Mesenteric fat pad (tissue), 1 donor: ENCODE results near the gene ANP32A. TPM values are rescaled to one million over a fixed set of nuclear protein-coding genes. Genes with fewer than 3 reads are reported as not detected.
"Not testable (repeated sequence)": the region's sequence is repeated elsewhere in the genome, so short reads cannot be mapped to it uniquely, and the experiment has no call there.

ENCODE experiments used
- DNase-seq: peaks from one replicate; pipeline ENCODE4 v3.0.0-alpha.2; 2020; ENCODE audit warnings: low spot score
- total RNA-seq: library from RNA; stranded (reverse); fragmentation: NEBNext Ultra II Directional; extraction: Animal tissue kit (Norgen Biotek cat#: 25700); gene quantifications from one replicate; pipeline ENCODE4 v1.2.1, GENCODE V29; 2021
- donor health status: DM: yes; HTN: yes; CAD: no.

Gene ANP32A
- total RNA-seq, 1 donor from 2014 or later: 92.6 TPM

DNA sequence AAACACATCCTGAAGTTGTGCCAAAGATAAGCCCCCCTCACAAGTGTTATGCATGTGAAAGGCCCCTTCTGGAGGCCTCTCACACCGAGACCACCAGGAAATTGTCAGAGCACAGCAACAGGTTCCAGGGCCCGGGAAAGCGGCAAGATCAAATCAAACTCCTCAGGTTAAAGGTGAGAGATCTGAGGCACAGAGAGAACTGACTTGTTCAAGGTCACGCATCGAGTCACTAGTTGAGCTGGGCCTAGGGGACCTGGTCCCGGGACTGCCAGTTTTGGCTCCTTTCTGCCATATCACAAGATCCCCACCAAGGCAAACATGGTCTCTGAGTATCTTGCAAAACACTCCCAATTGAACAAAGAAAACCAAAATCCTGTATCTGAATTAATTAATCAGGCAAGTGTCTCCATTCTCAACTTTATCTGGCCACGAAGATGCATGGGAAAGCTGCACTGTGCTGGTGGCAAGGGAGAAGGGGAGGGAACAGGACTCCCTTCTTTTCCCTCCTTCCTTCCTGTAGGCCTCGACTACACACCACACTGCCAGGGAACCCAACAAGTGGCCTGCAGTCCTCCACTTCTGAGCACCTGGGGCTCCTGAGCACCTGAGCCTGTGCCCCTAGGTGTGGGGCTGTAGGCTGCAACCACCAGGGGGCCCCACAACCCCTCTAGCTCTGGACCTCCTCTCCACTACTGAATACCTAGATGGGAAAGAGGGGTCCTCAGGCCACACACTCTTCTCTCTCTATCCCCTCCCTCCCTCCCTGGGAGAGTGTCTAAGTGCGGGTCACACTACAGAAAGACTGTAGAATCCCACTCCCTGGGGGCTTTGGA is 37.3 kb downstream of the ANP32A start:
- DNase-seq: peak; percentile 86

DNA sequence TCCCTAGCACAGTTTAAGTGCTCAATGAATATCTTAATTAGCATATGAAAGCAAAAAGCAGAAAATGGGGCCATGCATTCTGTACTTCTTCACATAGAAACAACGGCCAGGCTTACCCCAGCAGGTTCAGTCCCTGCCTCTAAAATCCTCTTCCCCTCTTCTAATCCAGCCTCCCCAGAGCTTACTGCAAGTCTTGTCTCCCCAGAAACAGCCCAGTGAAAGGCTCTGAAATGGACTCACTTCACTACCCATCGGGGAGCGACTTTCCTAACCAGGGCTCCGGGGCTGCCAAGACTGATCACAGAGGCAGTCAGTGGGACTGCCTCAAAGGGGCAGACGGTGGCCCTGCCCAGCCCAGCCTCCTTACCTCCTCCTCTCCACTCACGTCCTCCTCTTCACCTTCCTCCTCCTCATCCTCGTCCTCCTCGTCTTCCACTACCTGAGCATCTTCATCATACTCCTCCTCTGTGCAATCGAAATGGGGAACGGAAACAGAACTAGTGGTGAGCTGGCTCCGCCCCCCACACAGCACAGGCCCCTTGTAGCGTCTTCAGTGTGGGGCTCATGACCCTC is 38.0 kb downstream of the ANP32A start:
- peak; percentile 59 for DNase-seq

DNA sequence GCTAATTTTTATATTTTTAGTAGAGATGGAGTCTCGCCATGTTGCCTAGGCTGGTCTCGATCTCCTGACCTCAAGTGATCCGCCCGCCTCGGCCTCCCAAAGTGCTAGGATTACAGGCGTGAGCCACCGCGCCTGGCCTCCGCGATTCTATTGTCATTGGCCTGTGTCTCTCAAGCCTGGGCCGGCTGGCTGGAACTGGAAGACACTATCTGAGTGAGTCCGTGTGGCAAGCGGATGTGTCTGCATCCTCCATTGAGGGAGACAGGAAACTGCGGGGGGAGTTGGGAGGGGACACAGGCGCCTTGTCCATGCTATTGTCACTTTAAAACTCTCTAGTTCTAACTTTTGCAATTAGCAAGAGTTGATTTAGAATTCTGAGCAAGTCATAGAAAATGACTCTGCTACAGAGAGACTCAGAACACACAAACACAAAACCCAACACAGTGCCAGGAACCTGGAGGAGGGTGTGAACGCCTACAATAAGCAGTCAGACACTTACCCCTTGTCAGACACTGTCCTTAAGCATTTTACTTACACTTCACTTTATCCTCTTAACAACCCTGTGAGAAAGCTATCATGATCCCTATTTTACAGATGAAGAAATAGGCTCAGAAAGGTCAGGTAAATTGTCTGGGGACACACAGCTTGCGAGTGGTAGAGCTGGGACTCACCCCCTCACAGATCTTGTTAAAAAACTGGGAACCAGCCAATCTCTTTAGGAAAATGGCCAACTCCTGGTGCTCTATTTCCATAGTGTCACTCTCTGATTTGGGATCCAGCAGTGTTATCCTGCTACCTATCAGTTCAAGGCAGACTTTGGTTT is 38.7 kb downstream of the ANP32A start:
- DNase-seq: peak; percentile 89

DNA sequence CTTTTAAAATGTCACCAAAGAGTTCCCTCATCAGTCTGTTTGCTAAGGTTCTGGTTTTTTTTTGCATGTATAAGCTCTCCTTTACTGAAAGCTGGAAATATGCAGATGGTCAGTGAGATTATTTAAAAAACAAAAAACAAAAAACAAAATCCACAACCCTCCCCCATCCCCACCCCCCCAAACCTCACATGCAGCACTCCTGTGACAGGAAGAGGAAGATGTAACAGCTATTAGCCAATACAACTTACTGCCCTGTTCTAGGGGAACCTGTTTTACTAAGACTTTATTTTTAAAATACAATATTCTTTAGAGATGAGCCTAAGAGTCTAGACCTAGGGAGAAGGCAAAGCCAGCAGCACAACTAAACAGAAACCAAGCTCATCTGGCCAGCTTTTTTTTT is 39.5 kb downstream of the ANP32A start:
- DNase-seq: no peak

DNA sequence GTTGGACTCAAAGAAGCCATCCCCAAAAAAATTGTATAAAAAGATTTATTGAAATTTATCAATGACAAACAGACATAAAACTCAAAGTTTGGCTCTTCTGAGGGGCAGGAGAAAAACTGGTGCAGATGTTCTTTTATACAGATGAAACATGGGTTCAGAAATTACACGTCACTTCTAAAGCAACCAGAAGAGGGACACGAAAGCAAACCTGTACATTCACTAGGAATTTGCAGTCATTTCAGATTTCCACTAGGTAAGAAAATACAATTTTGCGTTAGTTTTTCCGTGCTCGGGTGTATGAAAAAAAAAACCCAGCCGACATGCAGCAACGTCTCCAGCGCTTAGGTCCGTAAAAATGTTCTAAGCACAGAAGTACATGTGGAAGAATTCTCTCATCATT is 41.8 kb downstream of the ANP32A start:
- no peak for DNase-seq

DNA sequence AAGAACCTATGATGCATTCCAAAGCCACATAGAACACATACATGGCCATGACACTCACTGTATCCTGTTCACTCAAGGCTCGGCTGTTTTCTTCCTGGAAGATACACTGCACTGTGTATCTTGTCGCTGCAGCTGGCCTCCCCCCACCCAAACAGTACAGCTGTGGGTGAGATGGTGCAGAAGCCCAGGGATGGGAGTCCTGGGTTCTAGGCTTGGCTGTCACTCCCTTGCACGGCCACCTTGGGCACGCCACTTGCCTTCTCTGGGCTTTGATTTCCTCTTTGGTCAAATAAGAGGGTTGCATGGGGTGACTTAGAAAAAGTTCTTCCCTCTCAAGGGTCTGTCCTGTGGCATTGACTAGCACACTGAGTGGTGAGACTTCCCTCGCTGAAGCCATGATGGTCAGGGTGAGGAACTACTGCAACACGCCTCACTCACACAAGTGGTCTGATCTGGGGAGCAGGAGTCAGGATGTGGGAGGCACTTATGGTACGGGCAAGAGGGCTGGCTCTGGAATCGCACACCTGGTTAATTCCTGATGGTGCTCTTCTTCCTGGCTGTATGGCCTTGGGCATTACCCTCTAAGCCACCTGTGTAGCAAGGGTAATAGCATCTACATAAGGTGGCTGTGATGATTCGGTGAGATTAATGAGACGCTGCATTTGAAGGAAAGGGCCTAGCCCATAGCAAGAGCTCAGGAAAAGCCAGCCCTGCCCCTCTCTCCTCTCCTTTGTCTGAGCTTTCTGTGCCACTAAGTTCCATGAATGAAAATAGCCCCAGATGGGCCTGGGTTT is 44.0 kb downstream of the ANP32A start:
- DNase-seq: no peak

DNA sequence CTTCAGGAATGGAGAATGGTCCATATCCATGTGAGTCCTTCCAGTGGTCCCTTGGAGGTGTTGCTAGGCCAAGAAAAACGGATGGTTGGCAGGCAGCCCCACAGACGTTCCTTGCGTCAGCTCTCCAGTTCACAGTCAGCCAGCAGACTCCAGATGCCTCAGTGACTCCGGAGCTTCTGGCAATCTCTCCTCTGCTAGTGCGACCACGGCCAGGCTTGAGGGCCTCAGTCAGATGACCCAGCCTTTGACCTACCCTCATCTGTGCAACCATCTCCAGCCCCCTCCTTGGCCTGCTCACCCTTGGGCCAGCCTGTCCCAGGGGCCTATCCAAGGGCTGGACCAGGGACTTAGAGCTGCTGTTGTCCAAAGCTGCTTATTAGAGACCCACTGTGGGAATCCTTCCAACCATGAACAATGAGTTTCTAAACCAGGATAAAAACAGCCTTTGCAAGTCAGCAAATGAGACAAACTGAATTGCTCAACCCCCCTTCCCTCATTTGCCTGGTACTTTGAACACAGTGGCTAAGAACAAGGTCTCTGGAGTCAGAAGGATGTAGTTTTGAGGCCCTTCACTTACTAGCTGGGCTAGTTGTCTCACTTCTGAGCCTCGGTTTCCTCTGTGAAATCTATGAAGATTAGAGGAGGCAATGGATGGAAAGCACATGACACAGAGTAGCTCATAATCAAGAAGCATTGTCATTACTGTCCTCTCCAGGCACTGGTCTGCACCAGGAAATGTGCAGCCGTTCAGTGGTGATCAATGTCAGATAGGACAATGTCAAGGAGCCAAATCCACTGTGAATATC is 44.8 kb downstream of the ANP32A start:
- DNase-seq: peak; percentile 90

DNA sequence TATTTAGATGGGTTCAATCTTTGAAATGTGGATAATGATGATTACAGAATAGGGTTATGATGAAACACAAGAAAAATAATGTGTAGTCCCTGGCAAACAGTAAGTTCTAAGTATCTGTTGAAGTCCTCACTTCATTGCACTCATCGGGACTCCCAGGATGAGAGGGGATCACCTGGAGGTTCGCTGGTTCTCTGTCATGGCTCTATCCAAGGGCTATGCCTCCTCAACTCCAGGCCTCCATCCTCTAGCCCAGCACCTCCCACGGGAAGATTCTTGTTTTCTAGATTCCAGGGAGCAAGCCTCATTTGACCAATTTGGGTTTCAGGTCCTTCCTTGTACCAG is 45.5 kb downstream of the ANP32A start:
- DNase-seq: no peak

DNA sequence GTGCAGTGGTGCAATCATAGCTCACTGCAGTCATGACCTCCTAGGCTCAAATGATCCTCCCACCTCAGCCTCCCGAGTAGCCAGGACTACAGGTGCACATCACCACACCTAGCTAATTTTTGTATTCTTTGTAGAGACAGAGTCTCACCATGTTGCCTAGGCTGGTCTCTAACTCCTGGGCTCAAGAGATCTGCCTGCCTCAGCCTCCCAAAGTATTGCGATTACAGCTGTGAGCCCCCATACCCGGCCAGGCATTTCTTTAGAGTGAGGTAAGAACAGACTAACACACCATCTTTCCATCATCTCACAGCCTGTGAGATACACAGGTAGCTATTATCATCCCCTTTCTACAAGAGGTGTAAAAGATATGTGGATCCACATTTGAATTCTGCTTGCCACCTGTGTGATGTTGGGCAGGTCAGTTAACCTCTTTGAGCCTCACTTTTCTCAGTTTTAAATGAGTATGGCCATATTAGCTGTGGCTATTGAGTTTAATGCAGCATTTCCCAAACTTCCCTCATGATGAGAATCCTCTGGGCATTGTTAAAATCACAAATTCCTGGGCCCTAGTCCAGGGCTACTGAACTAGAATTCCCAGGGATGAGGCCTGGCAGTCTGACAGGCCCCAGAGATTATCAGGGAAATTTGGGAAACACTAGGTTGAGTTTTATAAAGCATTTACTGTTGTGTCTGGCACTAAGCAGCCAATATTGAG is 46.0 kb downstream of the ANP32A start:
- DNase-seq: no peak

DNA sequence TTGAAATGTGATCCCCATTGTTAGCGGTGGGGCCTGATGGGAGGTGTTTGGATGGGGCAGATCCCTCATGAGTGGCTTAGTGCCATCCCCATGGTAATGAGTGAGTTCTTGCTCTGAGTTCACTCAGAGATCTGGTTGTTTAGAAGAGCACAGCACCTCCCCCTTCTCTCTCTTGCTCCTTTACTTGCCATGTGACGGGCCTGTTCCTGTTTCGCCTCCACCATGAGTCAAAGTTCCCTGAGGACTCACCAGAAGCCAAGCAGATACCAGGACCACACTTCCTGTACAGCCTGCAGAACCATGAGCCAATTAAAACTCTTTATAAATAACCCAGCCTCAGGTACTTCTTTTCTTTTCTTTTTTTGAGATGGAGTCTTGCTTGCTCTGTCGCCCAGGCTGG is 46.6 kb downstream of the ANP32A start:
- DNase-seq: peak; percentile 33

DNA sequence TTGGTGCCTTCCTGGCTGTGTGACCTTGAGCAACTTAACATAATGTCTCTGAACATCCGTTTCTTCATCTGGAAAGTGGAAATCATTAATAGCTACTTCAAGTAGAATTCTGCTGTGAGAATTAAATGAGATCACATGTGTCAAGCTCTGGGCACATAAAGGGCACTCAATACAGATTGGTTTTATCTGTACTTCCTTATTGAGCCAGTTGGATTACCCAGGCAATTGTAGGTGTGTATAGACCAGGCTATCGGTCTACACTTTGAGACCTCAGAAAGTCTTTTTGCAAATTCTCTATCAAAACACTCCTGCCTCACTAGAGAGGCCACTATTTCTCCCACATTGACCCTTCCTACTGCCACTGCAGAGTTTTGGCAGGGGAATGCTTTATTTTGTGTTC is 47.7 kb downstream of the ANP32A start:
- no peak for DNase-seq

DNA sequence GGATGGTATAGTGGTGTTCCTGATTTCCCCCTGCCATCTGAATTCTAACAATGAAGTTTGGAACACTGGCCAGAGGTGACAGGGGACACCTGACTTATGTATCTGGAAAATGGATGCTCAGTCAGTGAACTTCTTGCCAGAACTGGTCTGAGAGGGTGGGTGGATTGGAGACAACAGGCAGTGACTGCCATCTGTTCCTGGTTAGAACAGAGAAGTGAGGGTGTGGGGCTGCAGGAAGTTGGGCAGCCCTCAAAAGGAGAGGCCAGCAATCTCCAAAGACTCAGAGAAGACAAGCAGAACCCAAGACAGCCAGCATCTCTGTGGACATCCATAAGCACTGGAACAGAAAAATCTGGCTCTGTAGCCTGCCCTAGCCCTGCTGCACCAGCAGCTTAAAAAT is 50.5 kb downstream of the ANP32A start:
- peak; percentile 39 for DNase-seq

DNA sequence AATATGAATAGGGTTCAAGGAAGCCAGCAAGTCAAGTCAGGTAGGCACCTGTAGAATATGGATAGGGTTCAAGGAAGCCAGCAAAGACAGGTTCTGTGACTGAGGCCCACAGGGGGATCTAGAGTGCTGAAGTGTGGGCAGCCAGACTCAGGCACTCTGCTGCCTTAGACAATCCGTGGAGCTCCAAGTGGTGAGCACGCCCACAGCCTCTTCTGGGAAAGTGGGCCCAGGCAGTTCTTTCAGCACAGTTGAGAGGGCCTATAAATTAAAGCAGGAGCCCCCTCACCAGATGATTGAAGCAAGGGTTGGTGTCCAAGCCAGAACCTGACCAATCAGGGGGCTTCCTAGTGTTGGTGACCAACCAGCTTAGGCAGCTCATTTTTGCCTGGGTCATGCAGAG is 51.0 kb downstream of the ANP32A start:
- peak; percentile 45 for DNase-seq

DNA sequence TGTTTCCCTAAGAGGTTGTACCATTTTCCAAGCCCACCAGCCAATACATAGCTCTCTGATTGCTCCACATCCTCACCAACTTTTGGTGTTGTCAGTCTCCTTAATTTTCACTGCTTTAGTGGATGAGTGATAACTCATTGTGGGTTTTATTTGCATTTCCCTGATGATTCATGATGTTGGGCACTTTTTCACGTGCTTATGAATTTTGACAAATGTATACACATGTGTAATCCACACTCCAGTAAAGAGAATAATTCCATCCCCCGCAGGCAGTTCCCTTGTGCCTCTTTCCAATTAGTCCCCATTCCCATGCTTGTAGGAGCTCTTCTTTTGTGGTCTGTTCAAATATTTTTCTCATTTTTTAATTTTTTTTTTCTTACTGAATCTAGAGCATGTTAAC is 52.4 kb downstream of the ANP32A start:
- DNase-seq: no peak

DNA sequence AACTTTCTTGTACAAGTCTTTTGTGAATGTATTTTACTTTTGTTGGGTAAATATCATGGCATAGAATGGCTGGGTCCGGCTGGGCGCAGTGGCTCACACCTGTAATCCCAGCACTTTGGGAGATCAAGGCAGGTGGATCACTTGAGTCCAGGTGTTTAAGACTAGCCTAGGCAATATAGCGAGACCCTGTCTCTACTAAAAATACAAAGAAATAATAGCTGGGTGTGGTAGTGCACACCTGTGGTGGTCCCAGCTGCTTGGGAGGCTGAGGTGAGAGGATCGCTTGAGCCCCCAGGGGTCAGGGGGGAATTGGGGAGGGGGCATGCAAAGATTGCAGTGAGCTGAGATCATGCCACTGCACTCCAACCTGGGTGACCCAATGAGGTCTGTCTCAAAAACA is 52.9 kb downstream of the ANP32A start:
- DNase-seq: peak; percentile 55

DNA sequence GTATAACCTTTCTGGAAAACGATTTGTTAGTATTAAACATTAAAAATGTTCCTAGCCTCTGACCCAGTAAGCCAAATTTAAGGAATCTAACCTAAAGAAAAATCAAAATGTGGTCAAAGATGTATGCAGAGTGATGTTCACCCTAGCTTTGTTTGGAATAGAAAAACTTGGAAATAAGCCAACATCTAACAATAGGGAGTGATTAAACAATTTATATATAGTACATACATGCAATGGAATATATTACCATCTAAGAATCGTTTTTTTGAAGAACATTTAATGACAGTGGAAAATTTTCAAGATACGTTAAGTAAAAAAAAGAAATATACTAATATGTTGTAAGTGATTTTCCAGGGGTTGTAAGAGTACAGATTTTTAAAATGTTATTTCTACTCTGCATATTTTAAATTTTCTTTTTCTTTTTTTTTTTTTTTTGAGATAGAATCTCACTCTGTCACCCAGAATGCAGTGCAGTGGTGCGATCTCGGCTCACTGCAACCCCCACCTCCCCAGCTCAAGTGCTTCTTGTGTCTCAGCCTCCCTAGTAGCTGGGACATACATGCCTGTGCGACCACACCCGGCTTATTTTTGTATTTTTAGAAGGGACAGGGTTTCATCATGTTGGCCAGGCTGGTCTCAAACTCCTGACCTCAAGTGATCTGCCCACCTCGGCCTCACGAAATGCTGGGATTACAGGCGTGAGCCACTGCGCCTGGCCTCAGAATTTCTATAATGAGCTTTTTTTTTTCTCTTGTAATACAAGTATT is 54.9 kb downstream of the ANP32A start:
- DNase-seq: peak; percentile 14

DNA sequence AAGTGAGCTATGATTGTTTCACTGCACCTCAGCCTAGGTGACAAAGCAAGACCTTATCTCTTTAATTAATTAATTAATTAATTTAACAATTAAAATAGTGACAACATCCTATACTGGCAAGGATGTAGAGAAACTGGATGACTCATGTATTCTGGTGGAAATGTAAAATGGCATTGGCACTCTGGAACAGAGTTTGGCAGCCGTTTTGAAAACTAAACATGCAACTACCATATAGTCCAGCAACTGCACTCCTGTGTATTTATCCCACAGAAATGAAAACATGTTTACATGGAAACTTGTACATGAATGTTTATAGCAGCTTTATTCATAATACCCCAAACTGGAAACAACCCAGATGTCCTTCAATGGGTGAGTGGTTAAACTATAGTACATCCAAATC is 56.6 kb downstream of the ANP32A start:
- DNase-seq: no peak

DNA sequence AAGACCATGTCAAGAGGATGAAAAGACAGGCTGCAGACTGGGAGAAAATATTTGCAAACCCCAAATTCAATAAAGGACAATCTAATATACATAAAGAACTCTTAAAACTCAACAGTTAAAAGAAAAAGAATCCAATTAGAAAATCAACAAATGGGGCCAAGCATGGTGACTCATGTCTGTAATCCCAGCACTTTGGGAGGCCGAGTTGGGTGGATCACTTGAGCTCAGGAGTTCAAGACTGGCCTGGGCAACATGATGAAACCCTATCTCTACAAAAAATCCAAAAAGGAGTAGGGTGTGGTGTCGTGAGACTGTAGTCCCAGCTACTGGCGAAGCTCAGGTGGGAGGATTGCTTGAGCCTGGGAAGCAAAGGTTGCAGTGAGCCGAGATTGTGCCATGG is 57.6 kb downstream of the ANP32A start:
- no peak for DNase-seq

DNA sequence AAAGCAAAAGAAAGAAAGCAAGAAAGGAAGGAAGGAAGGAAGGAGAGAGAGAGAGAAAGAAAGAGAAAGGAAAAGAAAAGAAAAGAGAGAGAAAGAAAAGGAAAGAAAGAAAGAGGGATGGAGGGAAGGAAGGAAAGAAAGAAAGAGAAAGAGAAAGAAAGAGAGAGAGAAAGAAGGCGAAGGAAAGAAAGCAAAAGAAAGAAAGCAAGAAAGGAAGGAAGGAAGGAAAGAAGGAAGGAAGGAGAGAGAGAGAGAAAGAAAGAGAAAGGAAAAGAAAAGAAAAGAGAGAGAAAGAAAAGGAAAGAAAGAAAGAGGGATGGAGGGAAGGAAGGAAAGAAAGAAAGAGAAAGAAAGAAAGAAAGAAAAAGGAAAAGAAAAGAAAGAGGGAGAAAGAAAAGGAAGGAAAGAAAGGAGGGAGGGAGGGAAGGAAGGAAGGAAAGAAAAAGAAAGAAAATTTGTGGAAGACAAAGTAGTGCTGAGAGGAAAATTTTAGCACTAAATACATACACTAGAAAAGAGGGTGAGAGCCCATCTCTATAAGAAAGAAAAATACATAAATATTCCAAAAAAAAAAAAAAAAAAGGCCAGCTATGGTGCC is 60.6 kb downstream of the ANP32A start:
- DNase-seq: not testable (repeated sequence)
